GM12873 (cell line): ENCODE data around the gene OSBPL9.

Experiments used
- TF ChIP-seq, protein P1 (sequence below): IDR thresholded peaks from 2 replicates; pipeline ENCODE4 v1.5.1; 2012; ENCODE audit warnings: low read depth, mild to moderate bottlenecking, moderate library complexity, low read length, control low read depth; ENCODE audit not compliant: insufficient read depth; ENCODE audit errors: missing control alignments

The OSBPL9 gene

DNA sequence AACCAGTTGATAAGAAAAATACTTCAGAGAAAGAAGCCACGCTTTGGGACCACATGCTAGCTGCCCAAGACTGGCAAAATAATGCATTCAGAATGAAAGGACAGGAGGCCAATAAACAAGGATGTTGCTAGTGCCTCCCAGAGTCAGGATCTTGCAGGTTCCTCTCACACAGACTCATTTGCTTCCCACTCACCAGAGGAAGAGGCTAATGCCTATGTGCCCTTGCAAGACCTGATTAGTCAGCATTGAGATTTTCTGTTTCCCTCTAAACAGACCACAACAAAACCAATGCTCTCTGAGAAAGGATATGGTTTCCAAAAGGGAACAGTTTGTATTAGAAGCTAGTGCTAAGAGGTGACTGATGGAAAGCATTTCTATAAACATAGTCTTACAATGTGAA is 176.0 kb downstream of the OSBPL9 start:
- TF ChIP-seq, protein P1, sequence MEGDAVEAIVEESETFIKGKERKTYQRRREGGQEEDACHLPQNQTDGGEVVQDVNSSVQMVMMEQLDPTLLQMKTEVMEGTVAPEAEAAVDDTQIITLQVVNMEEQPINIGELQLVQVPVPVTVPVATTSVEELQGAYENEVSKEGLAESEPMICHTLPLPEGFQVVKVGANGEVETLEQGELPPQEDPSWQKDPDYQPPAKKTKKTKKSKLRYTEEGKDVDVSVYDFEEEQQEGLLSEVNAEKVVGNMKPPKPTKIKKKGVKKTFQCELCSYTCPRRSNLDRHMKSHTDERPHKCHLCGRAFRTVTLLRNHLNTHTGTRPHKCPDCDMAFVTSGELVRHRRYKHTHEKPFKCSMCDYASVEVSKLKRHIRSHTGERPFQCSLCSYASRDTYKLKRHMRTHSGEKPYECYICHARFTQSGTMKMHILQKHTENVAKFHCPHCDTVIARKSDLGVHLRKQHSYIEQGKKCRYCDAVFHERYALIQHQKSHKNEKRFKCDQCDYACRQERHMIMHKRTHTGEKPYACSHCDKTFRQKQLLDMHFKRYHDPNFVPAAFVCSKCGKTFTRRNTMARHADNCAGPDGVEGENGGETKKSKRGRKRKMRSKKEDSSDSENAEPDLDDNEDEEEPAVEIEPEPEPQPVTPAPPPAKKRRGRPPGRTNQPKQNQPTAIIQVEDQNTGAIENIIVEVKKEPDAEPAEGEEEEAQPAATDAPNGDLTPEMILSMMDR, result no peak

DNA sequence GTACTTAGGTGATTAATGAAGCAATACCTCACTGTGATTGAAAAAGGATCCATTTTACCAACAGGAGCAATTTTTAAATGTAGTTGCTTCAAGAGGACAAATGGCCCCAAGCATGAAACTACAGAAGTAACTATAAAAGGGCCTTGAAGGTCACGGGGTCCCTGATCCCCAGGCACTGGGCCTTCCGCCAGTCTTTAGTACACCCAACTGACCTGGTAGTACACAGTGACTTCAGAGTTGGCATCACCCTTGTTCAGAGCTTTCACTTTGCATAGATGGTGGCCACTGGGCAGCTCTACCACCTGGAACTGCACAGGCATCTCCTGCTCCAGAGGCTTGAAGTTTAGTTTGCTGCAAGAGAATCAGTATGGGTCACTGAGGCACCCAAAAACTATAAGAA is 177.4 kb downstream of the OSBPL9 start:
- TF ChIP-seq, protein P1, result no peak

DNA sequence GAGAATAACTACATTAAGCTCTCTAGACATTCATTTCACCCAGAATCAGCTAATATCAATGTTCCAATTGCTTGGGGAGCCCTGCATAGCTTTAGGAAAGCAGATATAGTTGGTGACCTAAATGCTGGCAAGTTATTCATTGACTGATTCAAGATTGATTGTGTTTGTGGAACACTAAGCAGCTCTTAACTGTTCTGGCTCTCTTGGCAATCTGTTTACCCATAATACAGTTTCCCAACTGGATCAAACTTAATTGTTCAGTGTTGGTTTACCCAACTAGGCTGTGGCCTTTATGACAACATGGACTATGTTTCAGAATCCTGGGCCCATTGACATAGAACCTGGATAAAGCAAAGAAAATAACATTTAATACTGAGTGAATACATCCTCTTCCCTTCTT is 178.0 kb downstream of the OSBPL9 start:
- TF ChIP-seq, protein P1, result no peak

DNA sequence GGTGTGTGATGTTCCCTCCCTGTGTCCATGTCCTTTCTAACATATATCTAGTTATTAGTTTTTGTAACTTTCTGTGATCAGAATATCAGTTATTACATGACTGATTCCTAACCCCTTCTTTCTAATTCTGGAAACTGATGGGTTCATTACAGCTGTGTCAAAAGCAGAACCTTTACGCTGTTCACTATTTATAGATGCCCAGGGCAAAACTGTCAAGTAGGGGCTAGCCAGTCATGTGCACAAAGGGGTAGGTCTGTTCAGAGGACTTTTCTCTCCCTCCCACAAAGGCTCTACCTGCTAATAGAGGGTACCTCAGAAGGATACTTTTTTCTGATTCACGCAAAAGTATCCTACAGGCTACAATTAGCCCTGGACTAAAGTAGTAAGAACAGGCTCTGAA is 182.5 kb downstream of the OSBPL9 start:
- TF ChIP-seq, protein P1, result no peak

DNA sequence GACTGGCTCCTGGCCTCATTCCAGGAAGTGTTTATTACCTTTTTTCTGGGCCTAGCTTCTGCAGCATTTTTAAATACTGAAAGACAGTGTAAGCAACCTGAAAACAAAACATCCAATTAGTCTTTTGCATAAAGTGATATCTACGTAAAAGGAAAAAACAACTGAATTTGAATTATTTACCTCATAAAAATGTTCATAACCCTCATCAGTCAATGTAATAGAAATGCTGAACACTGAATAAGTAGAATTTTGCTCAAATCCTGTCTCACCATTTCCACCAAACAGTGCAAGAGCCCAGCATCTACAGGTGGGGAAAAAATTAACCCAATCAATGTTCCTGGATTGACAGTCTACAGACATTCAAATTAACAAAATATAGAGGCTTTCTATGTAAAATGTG is 197.6 kb downstream of the OSBPL9 start:
- TF ChIP-seq, protein P1, result no peak

DNA sequence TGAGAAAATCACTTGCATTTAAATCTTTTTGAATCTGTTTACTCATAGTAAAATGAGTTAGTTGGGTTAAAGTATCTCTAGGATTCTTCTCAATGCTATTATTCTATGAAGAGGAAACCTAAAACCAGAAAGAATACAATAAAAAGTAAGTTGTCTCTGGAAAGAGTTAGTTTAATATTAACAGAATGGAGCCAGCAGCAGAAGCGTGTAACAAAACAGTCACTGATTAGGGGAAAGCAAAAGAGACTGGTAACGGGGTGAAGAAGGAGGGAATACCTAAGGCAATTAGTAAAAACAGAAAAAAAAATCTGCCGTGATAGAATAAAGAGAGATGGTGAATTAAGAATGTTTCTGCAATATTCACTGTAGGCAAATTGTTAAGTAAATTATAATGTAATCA is 201.6 kb downstream of the OSBPL9 start:
- TF ChIP-seq, protein P1, result no peak

DNA sequence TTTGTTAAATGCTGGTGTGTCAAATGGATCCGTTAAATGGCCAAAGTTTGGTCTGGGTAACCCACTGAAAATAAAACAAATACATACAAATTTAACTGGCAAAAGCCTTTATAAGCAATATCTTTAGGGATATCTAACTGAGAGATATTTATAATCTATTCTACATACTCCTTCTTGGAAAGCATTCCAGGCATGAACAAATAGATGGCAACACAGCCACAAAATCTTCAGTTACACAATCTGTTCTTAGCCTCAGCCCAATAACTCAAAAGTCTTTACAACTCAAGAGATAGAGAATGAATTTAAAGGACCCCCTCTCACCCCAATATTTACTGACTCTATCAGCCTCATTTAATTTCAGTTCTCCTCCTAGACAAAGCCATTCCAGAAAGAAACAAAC is 202.9 kb downstream of the OSBPL9 start:
- TF ChIP-seq, protein P1, result no peak
